ENCODE results near the gene TEAD1. TPM values are rescaled to one million over a fixed set of nuclear protein-coding genes. Genes with fewer than 3 reads are reported as not detected.
"Not testable (repeated sequence)": the region's sequence is repeated elsewhere in the genome, so short reads cannot be mapped to it uniquely, and the experiment has no call there.

The TEAD1 gene
- total RNA-seq, 1 donor from 2014 or later: 163 TPM

- no peaks in the 10 kb centered on the region for H3K27me3 Mint-ChIP-seq (ENCODE audit: low read depth)
- H3K4me3 Mint-ChIP-seq: no peak overlapping the region
- peaks cover 15% of the 10 kb centered on the region for H3K36me3 Mint-ChIP-seq
- TF ChIP-seq, protein P1, sequence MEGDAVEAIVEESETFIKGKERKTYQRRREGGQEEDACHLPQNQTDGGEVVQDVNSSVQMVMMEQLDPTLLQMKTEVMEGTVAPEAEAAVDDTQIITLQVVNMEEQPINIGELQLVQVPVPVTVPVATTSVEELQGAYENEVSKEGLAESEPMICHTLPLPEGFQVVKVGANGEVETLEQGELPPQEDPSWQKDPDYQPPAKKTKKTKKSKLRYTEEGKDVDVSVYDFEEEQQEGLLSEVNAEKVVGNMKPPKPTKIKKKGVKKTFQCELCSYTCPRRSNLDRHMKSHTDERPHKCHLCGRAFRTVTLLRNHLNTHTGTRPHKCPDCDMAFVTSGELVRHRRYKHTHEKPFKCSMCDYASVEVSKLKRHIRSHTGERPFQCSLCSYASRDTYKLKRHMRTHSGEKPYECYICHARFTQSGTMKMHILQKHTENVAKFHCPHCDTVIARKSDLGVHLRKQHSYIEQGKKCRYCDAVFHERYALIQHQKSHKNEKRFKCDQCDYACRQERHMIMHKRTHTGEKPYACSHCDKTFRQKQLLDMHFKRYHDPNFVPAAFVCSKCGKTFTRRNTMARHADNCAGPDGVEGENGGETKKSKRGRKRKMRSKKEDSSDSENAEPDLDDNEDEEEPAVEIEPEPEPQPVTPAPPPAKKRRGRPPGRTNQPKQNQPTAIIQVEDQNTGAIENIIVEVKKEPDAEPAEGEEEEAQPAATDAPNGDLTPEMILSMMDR (IDR thresholded peaks at IDR 0.05; ENCODE audit: unreplicated experiment): no peak
- H3K4me1 Mint-ChIP-seq: peaks cover 26% of the 10 kb centered on the region
- peak overlapping the region; percentile 75 for H3K27ac Mint-ChIP-seq
- no peaks in the 10 kb centered on the region for H3K9me3 Mint-ChIP-seq
- no peak for DNase-seq (ENCODE audit: low spot score in 2 of 2, unreplicated experiment in 2 of 2)
Measured at GRCh38 chr11:12876340-12876739, 202.1 kb downstream of the TEAD1 start.

GRCh38 chr11:12876988-12877387 is 202.8 kb downstream of the TEAD1 start:
- H3K4me3 Mint-ChIP-seq: no peak overlapping the region
- H3K36me3 Mint-ChIP-seq: peaks cover 12% of the 10 kb centered on the region
- no peak for DNase-seq (ENCODE audit: low spot score in 2 of 2, unreplicated experiment in 2 of 2)
- no peaks in the 10 kb centered on the region for H3K27me3 Mint-ChIP-seq (ENCODE audit: low read depth)
- H3K27ac Mint-ChIP-seq: peak overlapping the region; percentile 75
- TF ChIP-seq, protein P1 (IDR thresholded peaks at IDR 0.05; ENCODE audit: unreplicated experiment): no peak
- peaks cover 20% of the 10 kb centered on the region for H3K4me1 Mint-ChIP-seq
- H3K9me3 Mint-ChIP-seq: no peaks in the 10 kb centered on the region

DNA sequence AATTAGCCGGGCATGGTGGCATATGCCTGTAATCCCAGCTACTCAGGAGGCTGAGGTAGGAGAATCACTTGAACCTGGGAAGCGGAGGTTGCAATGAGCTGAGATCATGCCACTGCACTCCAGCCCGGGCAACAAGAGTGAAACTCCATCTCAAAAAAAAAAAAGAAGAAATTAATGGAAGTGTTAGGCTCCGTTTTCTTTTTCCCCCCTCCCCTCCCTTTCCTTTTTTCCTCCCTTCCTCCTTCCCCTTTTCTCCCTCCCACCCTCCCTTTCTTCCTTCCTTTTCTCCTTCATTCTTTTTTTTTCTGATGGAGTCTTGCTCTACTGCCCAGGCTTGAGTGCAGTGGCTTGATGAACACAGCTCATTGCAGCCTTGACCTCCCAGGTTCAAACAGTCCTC is 203.3 kb downstream of the TEAD1 start:
- peaks cover 20% of the 10 kb centered on the region for H3K4me1 Mint-ChIP-seq
- not testable (repeated sequence) for H3K4me3 Mint-ChIP-seq; H3K27me3 Mint-ChIP-seq (ENCODE audit: low read depth); H3K9me3 Mint-ChIP-seq; DNase-seq (ENCODE audit: low spot score in 2 of 2, unreplicated experiment in 2 of 2)
- H3K27ac Mint-ChIP-seq: peak overlapping the region; percentile 71
- H3K36me3 Mint-ChIP-seq: peaks cover 17% of the 10 kb centered on the region

DNA sequence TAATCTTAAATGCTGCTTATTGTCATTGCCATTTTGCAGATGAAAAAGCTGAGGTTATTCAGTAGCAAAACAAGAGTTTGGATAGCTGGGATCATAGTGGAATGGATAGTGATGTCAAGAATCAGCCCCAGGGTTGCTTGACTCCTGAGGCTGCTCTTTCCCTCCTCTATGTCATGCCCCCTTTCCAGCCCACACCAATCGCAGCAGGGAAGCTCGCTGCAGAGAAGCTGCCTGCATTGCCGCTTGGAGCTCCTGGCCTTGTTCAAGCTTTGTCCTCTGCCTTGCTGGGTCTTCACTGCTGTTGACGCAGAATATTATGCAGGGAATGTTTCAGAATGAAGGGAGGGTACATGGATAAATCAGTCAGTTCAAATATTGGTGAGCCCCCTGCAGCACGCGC is 206.1 kb downstream of the TEAD1 start:
- peaks cover 36% of the 10 kb centered on the region for H3K36me3 Mint-ChIP-seq
- H3K4me3 Mint-ChIP-seq: no peak overlapping the region
- no peak for DNase-seq (ENCODE audit: low spot score in 2 of 2, unreplicated experiment in 2 of 2)
- H3K9me3 Mint-ChIP-seq: no peaks in the 10 kb centered on the region
- H3K27ac Mint-ChIP-seq: no peak overlapping the region
- TF ChIP-seq, protein P1 (IDR thresholded peaks at IDR 0.05; ENCODE audit: unreplicated experiment): no peak
- H3K4me1 Mint-ChIP-seq: peaks cover 17% of the 10 kb centered on the region
- no peaks in the 10 kb centered on the region for H3K27me3 Mint-ChIP-seq (ENCODE audit: low read depth)

- no peak overlapping the region for H3K27ac Mint-ChIP-seq
- no peak overlapping the region for H3K4me3 Mint-ChIP-seq
- peaks cover 47% of the 10 kb centered on the region for H3K36me3 Mint-ChIP-seq
- H3K9me3 Mint-ChIP-seq: no peaks in the 10 kb centered on the region
- TF ChIP-seq, protein P1 (IDR thresholded peaks at IDR 0.05; ENCODE audit: unreplicated experiment): no peak
- DNase-seq (ENCODE audit: low spot score in 2 of 2, unreplicated experiment in 2 of 2): no peak
- peaks cover 4% of the 10 kb centered on the region for H3K4me1 Mint-ChIP-seq
- no peaks in the 10 kb centered on the region for H3K27me3 Mint-ChIP-seq (ENCODE audit: low read depth)
Measured at GRCh38 chr11:12882670-12883069, 208.4 kb downstream of the TEAD1 start.

- Mint-ChIP-seq H3K9me3 (no peaks in the 10 kb centered on the region), H3K27ac (peak overlapping the region; percentile 10), H3K36me3 (peaks cover 45% of the 10 kb centered on the region), H3K4me1 (peaks cover 10% of the 10 kb centered on the region), H3K27me3 (ENCODE audit: low read depth) (no peaks in the 10 kb centered on the region), H3K4me3 (no peak overlapping the region)
- DNase-seq (ENCODE audit: low spot score in 2 of 2, unreplicated experiment in 2 of 2): no peak
- TF ChIP-seq, protein P1 (IDR thresholded peaks at IDR 0.05; ENCODE audit: unreplicated experiment): no peak
Measured at GRCh38 chr11:12884751-12885318, 210.6 kb downstream of the TEAD1 start.
